ENCODE data around the gene ZNHIT6.

Gene ZNHIT6

DNA sequence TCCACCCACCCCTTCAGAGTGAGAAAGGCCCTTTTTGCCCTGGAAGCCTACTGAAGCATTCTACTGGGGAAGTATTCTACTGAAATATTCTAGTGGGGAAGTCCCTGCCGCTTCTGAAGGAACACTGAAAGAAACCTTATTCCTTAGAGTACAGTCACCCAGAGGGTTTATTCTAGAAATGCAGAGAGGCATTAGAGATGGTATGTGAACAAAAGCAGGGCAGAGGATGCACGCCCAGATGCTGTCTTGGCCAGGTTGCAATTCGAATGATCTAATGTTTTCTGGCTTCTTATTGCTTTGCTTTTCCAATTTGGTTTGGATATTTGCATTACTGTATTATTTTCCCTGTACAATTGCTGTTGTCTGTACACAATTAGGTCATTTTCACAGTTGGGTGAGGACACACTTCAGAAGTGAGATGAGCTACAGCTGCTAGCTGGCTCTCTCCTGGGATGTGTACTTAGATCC lies 90.6 kb downstream of the ZNHIT6 start:
- DNase-seq (ENCODE audit: low spot score) = no peak

DNA sequence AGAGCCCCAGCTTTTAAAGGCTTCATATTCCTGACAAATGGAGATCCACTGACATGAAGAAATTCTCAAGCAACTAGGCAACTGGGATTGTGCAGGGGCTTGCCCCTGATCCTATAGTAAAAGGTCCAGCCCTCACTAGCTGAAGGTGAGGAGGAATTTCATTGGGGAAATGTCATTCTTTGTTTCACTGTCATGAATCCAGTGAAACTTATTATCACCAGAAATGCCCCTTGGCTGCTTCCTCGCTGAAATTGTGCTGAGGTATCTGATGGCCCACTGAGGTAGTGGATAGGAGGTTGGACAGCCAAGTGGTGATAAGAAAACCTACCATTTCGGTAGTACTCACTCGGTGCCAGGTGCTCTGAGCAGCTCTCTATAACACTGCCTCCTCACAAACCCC lies 91.5 kb downstream of the ZNHIT6 start:
- no peak for DNase-seq (ENCODE audit: low spot score)

DNA sequence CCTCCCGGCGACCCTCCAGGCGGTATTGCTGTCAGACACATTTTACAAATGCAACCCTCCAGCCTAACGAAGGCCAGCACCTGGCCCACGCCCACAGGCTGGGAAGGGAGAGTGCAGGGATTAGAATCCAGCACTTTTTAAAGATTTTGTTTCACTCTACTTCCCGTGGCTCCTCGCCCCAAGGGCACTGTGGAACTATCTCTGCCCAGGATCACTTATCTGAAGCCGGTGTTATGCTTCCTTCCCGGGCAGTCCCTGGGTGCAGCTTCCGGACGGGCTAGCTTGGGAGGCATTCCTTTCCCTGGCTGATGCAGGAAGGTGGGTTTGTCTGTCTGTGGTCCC lies 91.9 kb downstream of the ZNHIT6 start:
- DNase-seq (ENCODE audit: low spot score) = no peak

DNA sequence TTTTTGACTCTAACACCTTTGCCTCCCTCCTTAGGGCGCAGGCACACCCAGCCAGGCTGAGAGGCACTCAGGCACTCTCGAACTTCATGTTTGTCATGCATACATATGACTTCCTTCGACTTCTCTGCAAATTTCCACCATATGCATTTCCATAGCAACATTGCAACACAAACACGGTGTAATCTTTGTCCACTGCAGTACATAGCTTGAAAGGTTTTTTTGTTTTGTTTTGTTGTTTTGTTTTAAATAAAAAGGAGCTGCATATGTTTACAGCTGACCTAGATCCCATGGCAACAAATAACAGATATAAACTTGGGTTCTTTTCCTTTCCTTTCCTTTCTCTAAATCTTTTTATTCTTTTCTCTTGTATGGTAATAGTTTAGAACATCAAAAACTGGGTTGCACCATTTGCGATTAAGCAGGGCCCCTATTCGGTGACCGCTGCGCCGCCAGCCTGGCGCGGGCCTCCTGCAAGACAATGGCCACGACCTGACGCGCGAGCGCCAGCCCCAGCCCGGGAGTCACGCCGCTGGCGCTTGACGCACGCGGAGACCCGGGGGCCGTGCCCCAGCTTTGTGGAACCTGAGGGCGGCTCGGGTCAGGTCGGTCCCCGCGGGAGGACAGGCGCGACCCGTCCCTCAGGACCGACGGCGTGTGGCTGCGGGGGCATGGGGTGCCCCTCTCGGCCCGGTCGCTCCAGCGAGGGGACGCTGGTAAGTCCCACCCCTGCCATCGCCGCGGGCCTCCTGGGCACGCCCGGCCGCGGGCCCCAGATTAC lies 92.5 kb downstream of the ZNHIT6 start:
- peak; percentile 5 for DNase-seq (ENCODE audit: low spot score)

DNA sequence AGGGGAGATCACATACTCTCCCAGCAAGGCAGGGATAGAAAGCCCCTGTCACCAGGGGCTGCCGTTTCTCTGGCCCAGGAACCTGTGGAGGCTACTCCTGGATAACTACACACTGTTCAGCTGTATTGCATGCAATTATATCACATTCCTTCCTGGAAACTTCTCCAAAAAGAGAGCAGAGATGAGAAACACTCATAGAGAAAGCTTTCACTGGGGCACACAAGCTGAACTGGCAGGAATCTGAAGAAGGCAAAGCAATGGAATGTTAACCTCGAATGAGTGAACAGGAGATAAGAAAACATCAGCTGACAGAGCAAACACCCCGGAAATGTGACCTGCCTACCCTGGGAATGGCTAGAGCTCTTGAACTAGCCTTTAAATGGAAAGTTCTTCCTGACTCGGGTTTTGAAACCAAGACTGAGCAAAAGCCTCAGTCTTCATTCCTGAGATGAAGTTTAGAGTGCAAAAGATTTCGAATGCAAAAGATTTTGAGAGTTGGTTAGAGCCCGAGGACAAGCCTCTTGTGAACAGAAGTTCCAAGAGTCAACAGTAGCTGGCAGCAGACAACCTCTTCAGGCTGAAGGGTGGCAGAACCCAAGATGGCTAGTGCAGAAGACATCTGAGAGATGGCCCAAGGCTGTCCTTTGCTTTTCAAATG lies 95.4 kb downstream of the ZNHIT6 start:
- no peak for DNase-seq (ENCODE audit: low spot score)

DNA sequence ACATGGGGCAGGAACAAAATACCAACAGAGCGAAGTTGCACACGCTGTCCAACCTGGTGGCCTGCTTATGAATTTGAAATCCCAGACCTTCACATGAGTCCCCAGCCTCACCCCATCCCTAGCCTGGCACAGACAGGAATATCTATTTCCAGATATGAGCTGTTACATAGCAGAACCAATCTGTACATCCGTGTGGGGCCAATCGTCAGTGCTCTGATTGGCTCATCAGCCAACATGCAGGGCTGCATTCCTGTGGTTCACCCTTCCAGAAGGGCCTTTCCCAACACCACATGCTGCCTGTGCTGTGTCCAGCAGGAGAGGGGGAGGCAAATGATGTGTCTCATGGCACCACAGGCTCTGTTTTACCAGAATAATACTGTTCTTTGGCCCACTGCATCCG lies 96.4 kb downstream of the ZNHIT6 start:
- DNase-seq (ENCODE audit: low spot score) = no peak

DNA sequence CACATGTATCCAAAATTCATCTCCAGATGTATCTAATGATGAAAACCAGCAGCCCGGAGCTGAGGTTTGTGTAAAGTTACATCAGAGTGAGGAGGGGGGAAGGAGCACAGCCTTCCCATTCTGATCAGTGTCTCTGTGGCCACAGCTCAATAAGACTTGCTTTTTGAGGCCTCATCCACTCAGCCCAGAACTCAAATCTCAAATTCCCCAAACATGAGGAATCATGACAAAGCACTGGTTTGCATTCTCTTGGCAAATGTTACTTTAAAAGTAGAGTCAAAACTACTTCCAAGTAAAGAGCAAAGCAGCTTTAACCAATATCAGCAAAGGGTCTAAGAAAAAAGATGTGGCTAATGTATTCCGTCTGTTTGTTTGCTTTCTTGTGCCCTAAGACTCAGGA lies 96.8 kb downstream of the ZNHIT6 start:
- no peak for DNase-seq (ENCODE audit: low spot score)

DNA sequence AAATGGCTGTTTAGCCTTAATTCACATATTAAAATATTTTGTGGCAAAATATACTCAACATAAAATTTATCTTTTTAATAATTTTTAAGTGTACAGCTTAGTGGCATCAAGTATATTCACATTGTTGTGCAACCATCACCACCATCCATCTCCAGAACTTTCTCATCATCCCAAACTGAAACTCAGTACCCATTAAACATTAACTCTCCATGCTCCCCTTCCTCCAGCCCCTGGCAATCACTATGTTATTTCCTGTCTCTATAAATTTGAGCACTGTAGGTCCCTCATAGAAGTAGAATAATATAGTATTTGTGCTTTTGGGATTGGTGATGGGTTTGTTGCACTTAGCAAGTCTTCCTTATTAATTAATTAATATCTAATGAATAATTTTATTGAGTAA lies 98.3 kb downstream of the ZNHIT6 start:
- DNase-seq (ENCODE audit: low spot score) = no peak

DNA sequence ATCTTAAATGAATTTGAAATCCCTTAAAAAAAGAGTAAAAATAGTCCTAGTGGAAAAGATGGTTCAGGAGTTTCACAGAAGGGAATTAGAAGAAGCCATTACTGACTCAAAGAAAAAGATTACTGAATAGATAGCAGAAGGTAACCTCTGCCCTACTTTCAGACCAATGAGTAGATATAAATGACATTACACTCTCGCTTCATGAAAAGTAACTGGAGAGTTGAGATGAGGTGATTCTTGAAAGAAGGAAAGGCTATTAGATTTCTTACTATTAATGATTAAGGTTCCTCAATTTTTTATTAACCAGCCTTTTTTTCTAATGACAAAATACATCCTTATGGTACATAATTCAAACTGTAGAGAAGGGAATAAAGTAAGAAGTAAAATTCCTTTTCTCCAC lies 99.4 kb downstream of the ZNHIT6 start:
- no peak for DNase-seq (ENCODE audit: low spot score)

DNA sequence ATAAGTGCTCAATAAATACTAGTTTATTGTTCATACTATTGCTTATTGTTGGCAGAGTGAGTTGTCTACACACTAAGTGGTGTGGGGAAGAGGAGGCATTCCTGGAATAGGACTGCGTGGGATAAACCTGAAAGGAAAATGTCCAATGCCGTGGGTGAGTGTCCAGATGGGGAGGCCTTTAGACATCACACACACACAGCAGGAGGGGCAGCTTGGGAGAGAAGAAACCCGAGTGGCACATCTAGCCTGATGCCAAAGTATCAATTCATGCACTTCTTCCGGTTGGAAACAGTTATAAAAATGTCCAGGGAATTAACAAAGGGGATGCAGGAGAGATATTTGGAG lies 100.3 kb downstream of the ZNHIT6 start:
- DNase-seq (ENCODE audit: low spot score) = no peak

DNA sequence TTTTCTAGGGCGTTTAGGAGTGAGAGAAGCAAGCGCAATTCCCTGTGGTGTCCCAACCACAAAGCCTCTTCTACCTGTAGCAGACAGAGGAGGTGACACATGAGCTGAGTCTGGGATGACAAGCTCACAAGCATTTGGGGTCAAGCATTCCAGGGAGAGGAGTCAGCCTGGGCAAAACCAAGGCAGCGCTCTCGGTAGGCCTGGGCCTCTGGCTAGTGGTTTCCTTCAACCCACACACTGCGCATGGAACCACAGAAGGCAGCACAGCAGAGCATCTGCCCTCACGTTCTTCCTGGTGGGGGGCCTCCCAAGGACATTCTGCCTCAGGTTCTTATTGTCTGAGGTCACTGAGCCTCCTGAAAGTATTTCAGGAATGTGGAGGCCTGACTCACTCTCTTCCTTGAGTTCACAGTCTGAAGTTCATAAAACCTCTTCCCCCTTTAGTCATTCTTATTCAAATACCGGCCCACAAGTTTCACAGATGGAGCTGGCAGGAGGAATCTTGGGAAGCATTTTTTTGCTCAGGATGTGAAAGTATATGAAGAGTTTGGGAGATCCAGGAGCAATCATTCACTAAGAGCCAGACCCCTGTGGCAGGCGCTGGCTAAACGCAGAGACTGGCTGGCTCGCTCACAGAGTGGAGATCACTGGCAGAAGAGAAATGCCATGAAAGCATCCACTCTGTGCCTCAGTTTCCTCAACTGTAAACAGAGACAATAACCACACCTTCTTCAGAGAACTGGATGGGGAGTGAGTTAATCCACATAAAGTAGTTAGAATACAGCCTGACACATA lies 100.9 kb downstream of the ZNHIT6 start:
- DNase-seq (ENCODE audit: low spot score) = no peak

DNA sequence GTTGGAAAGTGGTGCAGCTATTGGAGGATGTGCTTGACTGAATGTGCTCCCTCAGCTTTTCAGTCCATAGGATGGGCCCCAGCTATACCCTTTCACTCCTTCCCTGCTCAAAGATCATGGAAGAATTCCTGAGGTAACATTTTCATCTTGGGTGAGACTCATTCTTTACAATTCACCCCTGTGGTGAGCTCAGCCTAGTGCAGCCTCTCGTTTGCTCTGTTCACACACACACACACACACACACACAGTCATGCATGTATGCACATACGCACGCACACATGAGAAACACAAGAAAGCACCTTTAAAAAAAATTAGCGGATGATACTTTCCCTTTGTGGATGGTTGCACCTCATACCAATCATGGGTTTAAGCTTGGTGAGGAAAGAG lies 101.8 kb downstream of the ZNHIT6 start:
- DNase-seq (ENCODE audit: low spot score) = no peak

DNA sequence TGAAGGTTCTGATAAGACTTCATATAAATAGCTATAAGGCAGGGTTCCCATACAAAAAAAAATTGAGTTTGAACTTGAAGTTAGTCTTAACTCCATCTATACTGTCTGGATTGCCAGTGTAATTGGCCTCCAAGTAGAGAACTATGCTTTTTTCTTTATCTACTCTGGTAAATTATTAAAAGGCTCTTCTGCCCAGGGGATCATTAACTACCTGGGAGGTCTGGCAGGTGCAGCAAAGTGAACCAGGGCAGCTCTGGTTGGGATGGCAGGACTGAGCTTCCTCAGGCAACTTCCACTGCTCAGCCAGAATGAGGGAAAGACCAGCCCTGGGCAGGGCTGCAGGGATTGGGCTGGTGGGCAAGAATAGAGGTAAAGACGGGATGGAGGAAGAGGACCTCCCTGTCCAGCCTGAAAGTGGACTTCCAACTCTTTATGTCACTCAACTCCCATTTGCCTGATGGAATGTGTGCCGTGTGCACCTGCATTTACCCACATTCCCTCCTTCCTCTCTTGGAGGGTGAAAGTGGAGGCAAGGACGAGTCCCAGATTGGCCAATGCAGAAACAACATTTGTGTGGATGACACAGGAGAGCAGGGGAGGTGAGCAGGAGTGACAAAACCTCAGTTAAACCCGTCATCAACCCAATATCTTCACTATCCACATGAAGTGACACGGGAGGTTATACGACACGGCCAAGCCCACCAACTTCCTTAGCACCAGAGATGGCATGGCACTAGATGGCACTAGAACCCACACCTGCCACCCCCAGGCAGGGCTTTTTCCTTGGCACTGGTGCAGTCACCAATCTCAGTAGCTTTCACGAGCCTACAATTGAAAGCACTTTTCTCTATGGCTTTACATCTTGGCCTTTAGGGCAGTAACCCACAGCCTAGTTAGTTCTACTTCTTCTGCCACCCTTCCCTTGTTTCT lies 102.5 kb downstream of the ZNHIT6 start:
- no peak for DNase-seq (ENCODE audit: low spot score)

DNA sequence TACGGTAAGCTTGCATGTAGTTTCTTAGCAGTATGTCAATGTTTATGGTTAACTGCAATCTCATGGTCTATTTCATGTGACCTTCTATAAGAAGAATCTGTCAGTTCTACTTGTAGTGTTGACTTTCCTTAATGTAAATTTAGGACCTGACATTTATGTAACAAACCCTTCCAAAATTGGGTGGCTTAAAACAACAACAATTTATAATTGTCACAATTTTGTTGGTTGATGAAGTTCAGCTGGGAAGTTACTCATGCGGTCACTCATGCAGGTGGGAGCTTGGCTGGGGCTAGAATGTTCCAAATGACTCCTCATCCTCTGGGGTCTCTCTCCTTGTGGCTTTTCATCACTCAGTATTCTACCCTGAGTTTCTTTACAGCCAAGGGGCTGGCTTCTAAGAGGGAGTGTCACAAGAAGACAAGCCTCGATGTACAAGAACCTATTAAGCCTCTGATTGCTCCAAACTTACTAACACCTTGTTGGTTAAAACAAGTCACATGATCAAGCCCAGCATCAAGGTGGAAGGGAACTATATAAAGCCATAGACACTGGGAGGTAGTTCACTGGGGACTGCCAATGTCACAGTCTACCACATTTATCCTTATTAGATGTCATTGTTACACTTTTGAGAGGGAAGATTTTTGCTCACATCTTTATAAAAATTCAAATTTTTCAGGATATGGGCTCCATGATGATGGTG lies 103.8 kb downstream of the ZNHIT6 start:
- no peak for DNase-seq (ENCODE audit: low spot score)

DNA sequence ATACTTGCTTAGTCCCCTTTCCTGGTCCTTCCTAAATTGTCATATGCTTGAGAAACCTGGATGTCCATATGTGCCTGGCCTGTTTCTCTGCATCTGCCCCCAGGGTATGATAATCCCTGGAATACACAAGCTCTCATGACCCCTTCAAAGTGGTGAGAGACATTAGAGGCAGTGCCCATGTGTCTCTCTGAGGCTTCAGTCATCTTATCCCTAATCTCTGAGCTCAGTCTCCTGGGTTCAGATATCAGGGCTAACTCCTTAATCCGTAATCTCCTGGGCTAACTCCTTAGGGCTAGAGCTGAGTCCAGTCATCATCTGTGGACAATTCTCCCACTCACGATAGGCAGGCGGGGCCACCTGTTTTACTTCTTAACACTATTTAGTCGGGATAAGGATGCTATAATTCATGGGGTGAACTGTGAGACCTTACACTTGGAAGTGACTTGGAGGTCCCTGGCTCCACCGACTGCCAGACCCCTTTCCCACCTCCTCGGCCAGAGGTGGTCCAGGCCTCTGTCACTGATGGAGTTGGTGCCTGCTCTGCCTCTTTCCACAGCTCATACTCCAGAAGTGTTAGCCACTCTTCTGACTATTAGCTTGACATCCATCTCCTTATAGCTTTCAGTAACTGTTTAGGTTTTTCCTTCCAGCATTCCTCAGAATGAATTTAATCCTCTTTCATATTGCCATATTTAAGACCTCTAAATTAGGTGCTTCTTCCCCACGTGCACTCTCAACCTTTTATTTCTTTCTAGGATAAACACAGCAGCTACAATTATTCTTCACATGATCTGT lies 105.0 kb downstream of the ZNHIT6 start:
- DNase-seq (ENCODE audit: low spot score) = no peak

DNA sequence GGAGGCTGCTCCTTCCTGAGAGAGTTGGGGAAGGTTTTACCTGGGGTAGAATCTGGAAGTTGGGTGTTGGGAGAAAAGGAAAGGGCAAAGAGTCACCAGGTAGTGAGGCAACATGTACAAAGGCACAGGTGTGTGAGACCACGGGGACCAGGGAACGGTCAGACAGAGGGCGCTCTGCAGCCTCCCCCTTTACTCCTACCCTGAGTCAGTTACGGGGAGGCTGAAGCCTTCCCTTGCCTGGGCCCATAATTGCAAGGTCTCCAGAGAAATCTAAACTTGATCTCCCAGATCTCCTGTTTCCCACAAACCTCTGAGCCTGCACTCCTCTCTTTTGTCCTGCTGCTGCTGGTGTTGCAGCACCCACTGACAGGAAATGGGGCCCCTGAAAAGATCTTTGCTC lies 105.7 kb downstream of the ZNHIT6 start:
- no peak for DNase-seq (ENCODE audit: low spot score)

DNA sequence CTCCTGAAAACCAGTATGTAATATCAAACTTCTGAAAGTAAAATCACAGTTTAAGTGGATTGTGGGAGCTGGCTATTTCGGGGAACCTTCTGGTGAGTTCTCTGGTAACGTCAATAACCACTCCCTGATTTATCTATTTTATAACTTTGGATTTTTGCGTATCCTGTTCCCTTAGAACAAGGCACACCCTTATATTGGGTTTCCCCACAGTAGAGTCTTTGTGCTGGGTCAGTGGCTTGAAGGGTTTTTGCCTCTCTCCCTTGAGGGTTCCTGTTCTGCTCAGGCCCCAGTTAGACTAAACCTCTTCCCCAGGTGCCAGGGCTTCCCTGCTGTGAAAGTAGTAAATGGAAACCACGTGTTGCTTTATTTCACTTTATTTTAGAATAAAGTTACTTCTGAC lies 106.3 kb downstream of the ZNHIT6 start:
- DNase-seq (ENCODE audit: low spot score) = no peak

DNA sequence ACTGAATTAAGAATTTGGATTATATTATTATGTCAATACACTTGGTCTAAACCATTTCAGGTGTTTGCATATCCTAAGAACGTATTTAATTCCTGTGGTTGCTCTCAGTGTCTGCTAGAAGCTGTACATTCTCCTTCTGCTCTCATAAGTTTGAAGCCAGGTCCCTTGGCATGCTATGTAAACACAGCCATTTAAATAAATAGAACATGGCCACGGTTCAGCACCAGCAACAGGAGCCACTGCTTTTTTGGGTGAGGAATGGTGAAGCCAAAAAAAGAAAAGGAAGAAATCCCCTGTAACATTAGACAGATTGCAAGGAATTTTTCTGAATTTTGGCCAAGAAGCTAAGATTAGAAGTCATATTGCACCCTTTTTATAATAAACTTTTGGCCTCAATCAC lies 108.6 kb downstream of the ZNHIT6 start:
- no peak for DNase-seq (ENCODE audit: low spot score)
